KOPT-K1 (cell line): ENCODE data around the gene EZR.

ENCODE experiments used
- H3K27ac ChIP-seq: fragments of 200-600 bp; sonication (generic); 2 replicates; pipeline ENCODE4 v1.5.1; 2016; ENCODE audit warnings: antibody characterized with exemption, mild to moderate bottlenecking, low read depth, low read length; ENCODE audit not compliant: poor library complexity, severe bottlenecking
- H3K36me3 ChIP-seq: fragments of 200-600 bp; sonication (generic); 2 replicates; pipeline ENCODE4 v1.5.1; 2017; ENCODE audit warnings: antibody characterized with exemption, mild to moderate bottlenecking, low read length, moderate library complexity; ENCODE audit not compliant: insufficient read depth
- H3K9me3 ChIP-seq: fragments of 200-600 bp; sonication (generic); 2 replicates; pipeline ENCODE4 v1.5.1; 2017; ENCODE audit warnings: antibody characterized with exemption, low read length, mild to moderate bottlenecking; ENCODE audit not compliant: insufficient read depth, poor library complexity, severe bottlenecking

The EZR gene

GRCh38 chr6:158816329-158816728 lies 2.8 kb downstream of the EZR start:
- no peak overlapping the region for H3K27ac ChIP-seq
- no peaks in the 10 kb centered on the region for H3K9me3 ChIP-seq

GRCh38 chr6:158815907-158816306 lies 3.3 kb downstream of the EZR start:
- H3K36me3 ChIP-seq: peaks cover 70% of the 10 kb centered on the region
- H3K9me3 ChIP-seq: no peaks in the 10 kb centered on the region
- no peak overlapping the region for H3K27ac ChIP-seq

More at GRCh38 chr6:158816329-158816728, 2.8 kb downstream of the EZR start:
- H3K36me3 ChIP-seq: peaks cover 66% of the 10 kb centered on the region

GRCh38 chr6:158815379-158815724 lies 3.8 kb downstream of the EZR start:
- H3K36me3 ChIP-seq: peaks cover 75% of the 10 kb centered on the region
- no peak overlapping the region for H3K27ac ChIP-seq

GRCh38 chr6:158813032-158813431 lies 6.1 kb downstream of the EZR start:
- H3K27ac ChIP-seq: no peak overlapping the region
- H3K36me3 ChIP-seq: peaks cover 99% of the 10 kb centered on the region
- H3K9me3 ChIP-seq: no peaks in the 10 kb centered on the region

More at GRCh38 chr6:158815379-158815724, 3.8 kb downstream of the EZR start:
- H3K9me3 ChIP-seq: no peaks in the 10 kb centered on the region

- Histone ChIP-seq H3K9me3 (no peaks in the 10 kb centered on the region), H3K27ac (no peak overlapping the region), H3K36me3 (peaks cover 100% of the 10 kb centered on the region)
Observed at GRCh38 chr6:158812611-158813010, 6.6 kb downstream of the EZR start.

- Histone ChIP-seq H3K27ac (no peak overlapping the region), H3K9me3 (no peaks in the 10 kb centered on the region), H3K36me3 (peaks cover 97% of the 10 kb centered on the region)
Observed at GRCh38 chr6:158810155-158811095, 8.7 kb downstream of the EZR start.

GRCh38 chr6:158808941-158809678 lies 10.1 kb downstream of the EZR start:
- Histone ChIP-seq H3K9me3 (no peaks in the 10 kb centered on the region), H3K27ac (no peak overlapping the region), H3K36me3 (peaks cover 84% of the 10 kb centered on the region)

GRCh38 chr6:158808442-158808833 lies 10.7 kb downstream of the EZR start:
- H3K9me3 ChIP-seq: no peaks in the 10 kb centered on the region
- H3K36me3 ChIP-seq: peaks cover 77% of the 10 kb centered on the region
- H3K27ac ChIP-seq: no peak overlapping the region

GRCh38 chr6:158807515-158808441 lies 11.4 kb downstream of the EZR start:
- Histone ChIP-seq H3K9me3 (no peaks in the 10 kb centered on the region), H3K27ac (no peak overlapping the region), H3K36me3 (peaks cover 75% of the 10 kb centered on the region)

GRCh38 chr6:158805698-158806377 lies 13.3 kb downstream of the EZR start:
- Histone ChIP-seq H3K27ac (no peak overlapping the region), H3K9me3 (no peaks in the 10 kb centered on the region), H3K36me3 (peaks cover 73% of the 10 kb centered on the region)

- Histone ChIP-seq H3K9me3 (no peaks in the 10 kb centered on the region), H3K36me3 (peaks cover 71% of the 10 kb centered on the region), H3K27ac (peak overlapping the region; percentile 66)
Observed at GRCh38 chr6:158804207-158804606, 15.0 kb downstream of the EZR start.

- Histone ChIP-seq H3K27ac (peak overlapping the region; percentile 66), H3K36me3 (peaks cover 71% of the 10 kb centered on the region), H3K9me3 (no peaks in the 10 kb centered on the region)
Observed at GRCh38 chr6:158803733-158804143, 15.4 kb downstream of the EZR start.

GRCh38 chr6:158801655-158802294 lies 17.4 kb downstream of the EZR start:
- H3K9me3 ChIP-seq: no peaks in the 10 kb centered on the region
- H3K36me3 ChIP-seq: peaks cover 64% of the 10 kb centered on the region
- no peak overlapping the region for H3K27ac ChIP-seq
